ENCODE results near the gene HIGD1C. TPM values are rescaled to one million over a fixed set of nuclear protein-coding genes. Genes with fewer than 3 reads are reported as not detected.

Gene HIGD1C
- total and polyA plus RNA-seq, 2 of the 8 experiments (the other 6 are each of a cell fraction or from before 2014, with no cell fraction given): not detected

DNA sequence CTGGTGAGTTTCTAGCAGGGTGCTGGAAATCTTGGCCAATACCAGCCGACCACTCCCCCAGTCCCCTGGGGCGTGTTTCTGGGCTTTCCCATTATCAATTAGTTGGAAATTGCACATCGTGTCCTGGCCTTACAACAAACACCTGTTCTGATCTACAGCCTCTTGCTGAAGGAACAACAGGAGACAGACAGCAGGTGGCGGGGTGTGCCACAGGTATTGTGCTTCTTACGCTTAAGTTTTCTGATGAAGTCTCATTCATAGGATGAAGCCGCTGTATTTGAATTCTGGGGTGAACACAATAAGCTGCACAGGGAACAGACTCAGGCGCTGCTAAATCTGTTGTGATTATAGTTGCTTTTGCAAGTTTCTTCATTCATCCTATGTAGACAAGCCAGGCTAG, 703 bp downstream of the HIGD1C start:
- Histone ChIP-seq H3K56ac (replicated peaks; ENCODE audit: insufficient read length, low read depth, low read length) (no peak overlapping the region), H2BK20ac (ENCODE audit: low read length) (no peak overlapping the region), H3K4ac (replicated peaks; ENCODE audit: insufficient read length, low read depth, low read length) (no peak overlapping the region), H2BK15ac (ENCODE audit: low read length) (no peak overlapping the region), H2AK5ac (ENCODE audit: low read depth, low read length) (no peak overlapping the region), H3K9me3 (ENCODE audit: insufficient read depth in 2 of 2, low read depth in 1 of 2, low read length in 1 of 2) (no peaks in the 10 kb centered on the region), H3K23ac (ENCODE audit: insufficient read length) (no peak overlapping the region), H4K20me1 (replicated peaks in 1 of 2; ENCODE audit: control insufficient read depth in 1 of 2, insufficient read depth in 2 of 2, low read length in 2 of 2) (no peaks in the 10 kb centered on the region), H4K5ac (ENCODE audit: insufficient read length, low read depth, low read length) (no peak overlapping the region), H3K36me3 (ENCODE audit: control insufficient read depth in 2 of 4, insufficient read depth in 4 of 4, low read length in 3 of 4) (no peaks in the 10 kb centered on the region), H2BK12ac (ENCODE audit: low read depth, low read length) (no peak overlapping the region), H3K27ac (ENCODE audit: low read depth, low read length) (no peak overlapping the region), H3K14ac (ENCODE audit: insufficient read length) (no peak overlapping the region), H2AFZ (ENCODE audit: low read length) (no peak overlapping the region), H3K4me1 (replicated peaks in 1 of 4; ENCODE audit: control insufficient read depth in 3 of 4, insufficient read depth in 4 of 4, low read length in 3 of 4) (peaks cover 0 to 3% (median 0%) of the 10 kb centered on the region in 4 experiments; a peak in 1 of 7 replicates), H2BK120ac (replicated peaks; ENCODE audit: low read depth, low read length) (no peak overlapping the region), H3K27me3 (replicated peaks in 1 of 4; ENCODE audit: control insufficient read depth in 3 of 4, extremely low read depth in 1 of 4, insufficient read depth in 3 of 4, low read length in 3 of 4) (no peaks in the 10 kb centered on the region), H3K9ac (replicated peaks in 1 of 4; ENCODE audit: extremely low read depth in 1 of 4, low read depth in 3 of 4, low read length in 3 of 4) (no peak overlapping the region), H4K91ac (replicated peaks; ENCODE audit: insufficient read length, low read length) (no peak overlapping the region), H3K18ac (ENCODE audit: extremely low read depth, low read length) (no peak overlapping the region), H3K79me1 (ENCODE audit: low read depth, low read length) (no peaks in the 10 kb centered on the region), H3K23me2 (ENCODE audit: low read depth, low read length) (no peaks in the 10 kb centered on the region), H3K4me2 (ENCODE audit: insufficient read depth in 1 of 2, low read depth in 2 of 2, low read length in 2 of 2) (no peak overlapping the region), H4K8ac (ENCODE audit: extremely low read depth, insufficient read depth, low read length) (no peak overlapping the region), H3K4me3 (ENCODE audit: extremely low read depth in 1 of 4, insufficient read depth in 2 of 4, low read depth in 3 of 4, low read length in 4 of 4) (no peak overlapping the region), H3K79me2 (ENCODE audit: control insufficient read depth in 1 of 2, insufficient read depth in 2 of 2, low read length in 2 of 2) (no peaks in the 10 kb centered on the region), H2BK5ac (ENCODE audit: low read depth, low read length) (no peak overlapping the region)
- 77% methylated on average over 7 of the region's 7 CpGs; no CpG with 5 or more reads in 1 of the 2 experiments for WGBS, 2 experiments (ENCODE audit: extremely low coverage in 1 of 2, insufficient coverage in 1 of 2, insufficient read length in 1 of 2, insufficient replicate concordance in 2 of 2, low coverage in 1 of 2, low lambda C conversion rate in 2 of 2, missing lambda C conversion rate in 1 of 2)
- no peak for TF ChIP-seq TAF1 (IDR thresholded peaks at IDR 0.05; ENCODE audit: low read depth, low read length)
- TF ChIP-seq NRF1 (IDR thresholded peaks at IDR 0.05; ENCODE audit: low read depth, low read length): no peak
- TF ChIP-seq, protein P1, sequence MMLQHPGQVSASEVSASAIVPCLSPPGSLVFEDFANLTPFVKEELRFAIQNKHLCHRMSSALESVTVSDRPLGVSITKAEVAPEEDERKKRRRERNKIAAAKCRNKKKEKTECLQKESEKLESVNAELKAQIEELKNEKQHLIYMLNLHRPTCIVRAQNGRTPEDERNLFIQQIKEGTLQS (IDR thresholded peaks at IDR 0.05; ENCODE audit: insufficient read depth, low read depth, low read length): no peak
- no peak for TF ChIP-seq GABPA (IDR thresholded peaks at IDR 0.05; ENCODE audit: borderline replicate concordance, insufficient read depth, low read length)
- no peak for TF ChIP-seq SIRT6 (IDR thresholded peaks at IDR 0.05; ENCODE audit: low read length)
- CTCF ChIA-PET (ENCODE audit: partially characterized antibody): interaction anchor here (0.9 kb wide), 1 partner anchor 366 kb away, joined by 3 read pairs; no protein-coding TSS in a partner anchor
- FAIRE-seq: no peak
- POLR2A ChIA-PET (ENCODE audit: partially characterized antibody): no interaction called here
- no peak for DNase-seq (ENCODE audit: low read depth in 1 of 2, low spot score in 2 of 2)

Data from H1 (cell line).